Measurements from ENCODE around the gene OTOS.

The OTOS gene

GRCh38 chr2:240142256-240142775 lies 1.9 kb upstream of the OTOS start:
- DNase-seq (ENCODE audit: low read depth), result no peak
- H3K4me3 ChIP-seq (ENCODE audit: low read depth, low read length), result no peak overlapping the region
- no peak for TF ChIP-seq CTCF (conservative IDR thresholded peaks at IDR 0.05; ENCODE audit: low read depth, low read length)

GRCh38 chr2:240141736-240142135 lies 1.3 kb upstream of the OTOS start:
- H3K4me3 ChIP-seq (ENCODE audit: low read depth, low read length), result no peak overlapping the region
- TF ChIP-seq CTCF (conservative IDR thresholded peaks at IDR 0.05; ENCODE audit: low read depth, low read length), result no peak
- DNase-seq (ENCODE audit: low read depth), result no peak

- TF ChIP-seq CTCF (conservative IDR thresholded peaks at IDR 0.05; ENCODE audit: low read depth, low read length), result no peak
- no peak for DNase-seq (ENCODE audit: low read depth)
- no peak overlapping the region for H3K4me3 ChIP-seq (ENCODE audit: low read depth, low read length)
Observed at GRCh38 chr2:240140920-240141319, 462 bp upstream of the OTOS start.

GRCh38 chr2:240139666-240140393 lies 628 bp downstream of the OTOS start:
- TF ChIP-seq CTCF (conservative IDR thresholded peaks at IDR 0.05; ENCODE audit: low read depth, low read length), result no peak
- H3K4me3 ChIP-seq (ENCODE audit: low read depth, low read length), result no peak overlapping the region
- no peak for DNase-seq (ENCODE audit: low read depth)

- no peak for TF ChIP-seq CTCF (conservative IDR thresholded peaks at IDR 0.05; ENCODE audit: low read depth, low read length)
- no peak for DNase-seq (ENCODE audit: low read depth)
- no peak overlapping the region for H3K4me3 ChIP-seq (ENCODE audit: low read depth, low read length)
Observed at GRCh38 chr2:240139011-240139441, 1.4 kb downstream of the OTOS start.

DNA sequence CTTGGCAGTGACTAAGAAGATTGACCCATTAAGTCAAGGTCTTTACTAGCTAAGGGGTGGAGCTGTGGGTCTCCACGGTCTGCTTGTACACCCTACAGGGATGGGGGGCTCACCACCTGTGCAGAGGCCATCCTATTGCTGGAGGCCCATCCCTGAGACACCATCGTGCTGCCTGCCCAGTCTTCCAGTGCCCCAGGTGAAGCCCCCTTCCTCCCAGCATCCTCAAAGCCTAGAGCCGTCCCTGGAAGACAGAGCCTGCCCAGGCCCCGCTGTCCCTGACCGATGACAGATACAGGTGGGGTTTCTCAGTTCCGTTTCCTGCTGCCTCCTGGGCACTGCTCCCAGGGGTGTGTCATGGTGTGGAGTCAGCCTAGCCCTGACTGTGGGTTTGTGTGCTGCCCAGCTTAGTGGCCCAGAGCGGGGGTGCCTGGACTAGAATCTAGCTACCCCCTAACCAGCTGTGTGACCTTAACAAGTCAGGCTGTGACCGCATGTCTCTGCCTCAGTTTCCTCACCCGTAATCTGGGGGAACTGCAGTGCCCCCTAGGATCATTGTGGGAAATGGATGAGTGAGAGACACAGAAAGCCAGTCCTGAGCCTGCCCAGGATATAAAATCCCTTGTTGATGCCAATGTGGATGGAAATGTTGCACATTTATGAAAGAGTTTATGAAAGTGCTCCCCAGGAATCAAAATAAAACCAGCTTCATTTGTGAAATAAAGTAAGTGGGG lies 2.0 kb downstream of the OTOS start:
- H3K4me3 ChIP-seq (ENCODE audit: low read depth, low read length), result no peak overlapping the region
- no peak for DNase-seq (ENCODE audit: low read depth)

More for the DNA sequence above, 2.0 kb downstream of the OTOS start:
- no peak for TF ChIP-seq CTCF (conservative IDR thresholded peaks at IDR 0.05; ENCODE audit: low read depth, low read length)

Measured in choroid plexus epithelial cell (primary cell).